ENCODE data around the gene KLHL7.

DNA sequence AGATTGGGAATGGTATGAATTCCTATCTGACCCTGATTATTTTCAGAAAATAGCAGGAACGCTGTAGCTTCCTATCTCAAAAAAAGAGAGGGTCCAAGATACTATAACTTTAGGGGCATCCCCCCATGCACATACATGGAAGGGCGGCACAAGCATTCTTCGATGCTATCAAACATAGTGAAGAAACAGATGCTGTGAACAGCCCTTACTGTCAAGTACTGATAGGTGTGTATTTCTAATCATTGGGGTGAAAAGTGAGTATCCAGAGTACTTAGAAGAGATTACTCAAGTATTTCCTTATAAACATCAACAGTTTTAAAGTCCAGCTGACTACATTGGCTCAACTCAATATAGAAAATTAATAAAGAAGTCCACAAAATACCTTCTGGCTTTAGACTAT is 59.3 kb downstream of the KLHL7 start:
- TF ChIP-seq, protein P1, sequence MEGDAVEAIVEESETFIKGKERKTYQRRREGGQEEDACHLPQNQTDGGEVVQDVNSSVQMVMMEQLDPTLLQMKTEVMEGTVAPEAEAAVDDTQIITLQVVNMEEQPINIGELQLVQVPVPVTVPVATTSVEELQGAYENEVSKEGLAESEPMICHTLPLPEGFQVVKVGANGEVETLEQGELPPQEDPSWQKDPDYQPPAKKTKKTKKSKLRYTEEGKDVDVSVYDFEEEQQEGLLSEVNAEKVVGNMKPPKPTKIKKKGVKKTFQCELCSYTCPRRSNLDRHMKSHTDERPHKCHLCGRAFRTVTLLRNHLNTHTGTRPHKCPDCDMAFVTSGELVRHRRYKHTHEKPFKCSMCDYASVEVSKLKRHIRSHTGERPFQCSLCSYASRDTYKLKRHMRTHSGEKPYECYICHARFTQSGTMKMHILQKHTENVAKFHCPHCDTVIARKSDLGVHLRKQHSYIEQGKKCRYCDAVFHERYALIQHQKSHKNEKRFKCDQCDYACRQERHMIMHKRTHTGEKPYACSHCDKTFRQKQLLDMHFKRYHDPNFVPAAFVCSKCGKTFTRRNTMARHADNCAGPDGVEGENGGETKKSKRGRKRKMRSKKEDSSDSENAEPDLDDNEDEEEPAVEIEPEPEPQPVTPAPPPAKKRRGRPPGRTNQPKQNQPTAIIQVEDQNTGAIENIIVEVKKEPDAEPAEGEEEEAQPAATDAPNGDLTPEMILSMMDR (IDR thresholded peaks at IDR 0.05; ENCODE audit: low read depth, low read length), result no peak
- no peak for TF ChIP-seq EZH2phosphoT487 (IDR thresholded peaks at IDR 0.05; ENCODE audit: low read depth)
